ENCODE data around the gene FAM13A.

FAM13A gene

DNA sequence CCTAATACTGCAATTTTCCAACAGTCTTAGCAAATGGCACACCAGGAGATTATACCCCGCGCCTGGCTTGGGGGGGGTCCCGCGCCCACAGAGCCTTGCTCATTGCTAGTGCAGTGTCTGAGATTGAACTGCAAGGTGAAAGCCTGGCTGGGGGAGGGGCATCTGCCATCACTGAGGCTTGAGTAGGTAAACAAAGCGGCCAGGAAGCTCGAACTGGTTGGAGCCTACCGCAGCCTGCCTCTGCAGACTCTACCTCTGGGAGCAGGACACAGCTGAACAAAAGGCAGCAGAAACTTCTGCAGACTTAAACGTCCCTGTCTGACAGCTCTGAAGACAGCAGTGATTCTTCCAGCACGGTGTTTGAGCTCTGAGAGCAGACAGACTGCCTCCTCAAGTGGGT lies 186.6 kb downstream of the FAM13A start:
- no peak for TF ChIP-seq SPI1 (IDR thresholded peaks at IDR 0.05; ENCODE audit: borderline replicate concordance, low read depth)
- TF ChIP-seq, protein P1, sequence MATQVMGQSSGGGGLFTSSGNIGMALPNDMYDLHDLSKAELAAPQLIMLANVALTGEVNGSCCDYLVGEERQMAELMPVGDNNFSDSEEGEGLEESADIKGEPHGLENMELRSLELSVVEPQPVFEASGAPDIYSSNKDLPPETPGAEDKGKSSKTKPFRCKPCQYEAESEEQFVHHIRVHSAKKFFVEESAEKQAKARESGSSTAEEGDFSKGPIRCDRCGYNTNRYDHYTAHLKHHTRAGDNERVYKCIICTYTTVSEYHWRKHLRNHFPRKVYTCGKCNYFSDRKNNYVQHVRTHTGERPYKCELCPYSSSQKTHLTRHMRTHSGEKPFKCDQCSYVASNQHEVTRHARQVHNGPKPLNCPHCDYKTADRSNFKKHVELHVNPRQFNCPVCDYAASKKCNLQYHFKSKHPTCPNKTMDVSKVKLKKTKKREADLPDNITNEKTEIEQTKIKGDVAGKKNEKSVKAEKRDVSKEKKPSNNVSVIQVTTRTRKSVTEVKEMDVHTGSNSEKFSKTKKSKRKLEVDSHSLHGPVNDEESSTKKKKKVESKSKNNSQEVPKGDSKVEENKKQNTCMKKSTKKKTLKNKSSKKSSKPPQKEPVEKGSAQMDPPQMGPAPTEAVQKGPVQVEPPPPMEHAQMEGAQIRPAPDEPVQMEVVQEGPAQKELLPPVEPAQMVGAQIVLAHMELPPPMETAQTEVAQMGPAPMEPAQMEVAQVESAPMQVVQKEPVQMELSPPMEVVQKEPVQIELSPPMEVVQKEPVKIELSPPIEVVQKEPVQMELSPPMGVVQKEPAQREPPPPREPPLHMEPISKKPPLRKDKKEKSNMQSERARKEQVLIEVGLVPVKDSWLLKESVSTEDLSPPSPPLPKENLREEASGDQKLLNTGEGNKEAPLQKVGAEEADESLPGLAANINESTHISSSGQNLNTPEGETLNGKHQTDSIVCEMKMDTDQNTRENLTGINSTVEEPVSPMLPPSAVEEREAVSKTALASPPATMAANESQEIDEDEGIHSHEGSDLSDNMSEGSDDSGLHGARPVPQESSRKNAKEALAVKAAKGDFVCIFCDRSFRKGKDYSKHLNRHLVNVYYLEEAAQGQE (IDR thresholded peaks at IDR 0.05; ENCODE audit: insufficient replicate concordance, low read depth) = no peak
- no peak for TF ChIP-seq GABPA (IDR thresholded peaks at IDR 0.05; ENCODE audit: low read depth)
- TF ChIP-seq, protein P2, sequence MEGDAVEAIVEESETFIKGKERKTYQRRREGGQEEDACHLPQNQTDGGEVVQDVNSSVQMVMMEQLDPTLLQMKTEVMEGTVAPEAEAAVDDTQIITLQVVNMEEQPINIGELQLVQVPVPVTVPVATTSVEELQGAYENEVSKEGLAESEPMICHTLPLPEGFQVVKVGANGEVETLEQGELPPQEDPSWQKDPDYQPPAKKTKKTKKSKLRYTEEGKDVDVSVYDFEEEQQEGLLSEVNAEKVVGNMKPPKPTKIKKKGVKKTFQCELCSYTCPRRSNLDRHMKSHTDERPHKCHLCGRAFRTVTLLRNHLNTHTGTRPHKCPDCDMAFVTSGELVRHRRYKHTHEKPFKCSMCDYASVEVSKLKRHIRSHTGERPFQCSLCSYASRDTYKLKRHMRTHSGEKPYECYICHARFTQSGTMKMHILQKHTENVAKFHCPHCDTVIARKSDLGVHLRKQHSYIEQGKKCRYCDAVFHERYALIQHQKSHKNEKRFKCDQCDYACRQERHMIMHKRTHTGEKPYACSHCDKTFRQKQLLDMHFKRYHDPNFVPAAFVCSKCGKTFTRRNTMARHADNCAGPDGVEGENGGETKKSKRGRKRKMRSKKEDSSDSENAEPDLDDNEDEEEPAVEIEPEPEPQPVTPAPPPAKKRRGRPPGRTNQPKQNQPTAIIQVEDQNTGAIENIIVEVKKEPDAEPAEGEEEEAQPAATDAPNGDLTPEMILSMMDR (IDR thresholded peaks at IDR 0.05; ENCODE audit: insufficient read depth, low read length) = no peak
- TF ChIP-seq POLR2AphosphoS5 (IDR thresholded peaks at IDR 0.05; ENCODE audit: low read depth) = no peak
- DNase-seq (ENCODE audit: low read depth in 1 of 2, low spot score in 1 of 2) = no peak
- H3K27me3 ChIP-seq (ENCODE audit: insufficient read depth, poor library complexity, severe bottlenecking) = no peaks in the 10 kb centered on the region
- H3K4me3 ChIP-seq (replicated peaks; ENCODE audit: insufficient read depth, low read length) = no peak overlapping the region
- H3K27ac ChIP-seq (replicated peaks) = no peak overlapping the region

DNA sequence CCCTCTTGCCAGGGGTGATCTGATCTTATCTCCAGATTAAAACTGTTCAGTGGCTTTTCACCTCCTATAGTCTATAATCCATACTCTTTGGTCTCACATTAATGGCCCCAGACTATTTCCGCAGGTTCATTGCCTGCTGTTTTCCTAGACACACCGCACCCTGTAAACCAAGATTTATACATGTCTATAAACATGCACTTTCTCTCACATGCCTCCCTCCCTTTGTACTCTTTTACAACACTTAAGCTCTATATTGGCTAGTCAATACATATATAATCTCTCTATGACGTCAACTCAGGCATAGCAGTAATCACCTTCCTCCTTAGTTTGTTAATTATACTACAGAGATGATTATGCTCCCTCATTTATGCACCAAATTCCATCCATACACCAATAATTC lies 188.5 kb downstream of the FAM13A start:
- no peaks in the 10 kb centered on the region for H3K27me3 ChIP-seq (ENCODE audit: insufficient read depth, poor library complexity, severe bottlenecking)
- no peak overlapping the region for H3K27ac ChIP-seq (replicated peaks)
- no peak for DNase-seq (ENCODE audit: low read depth in 1 of 2, low spot score in 1 of 2)
- TF ChIP-seq, protein P2 (IDR thresholded peaks at IDR 0.05; ENCODE audit: insufficient read depth, low read length) = no peak
- TF ChIP-seq, protein P1 (IDR thresholded peaks at IDR 0.05; ENCODE audit: insufficient replicate concordance, low read depth) = no peak
- no peak for TF ChIP-seq POLR2AphosphoS5 (IDR thresholded peaks at IDR 0.05; ENCODE audit: low read depth)
- TF ChIP-seq GABPA (IDR thresholded peaks at IDR 0.05; ENCODE audit: low read depth) = no peak
- no peak for TF ChIP-seq SPI1 (IDR thresholded peaks at IDR 0.05; ENCODE audit: borderline replicate concordance, low read depth)
- H3K4me3 ChIP-seq (replicated peaks; ENCODE audit: insufficient read depth, low read length) = no peak overlapping the region

DNA sequence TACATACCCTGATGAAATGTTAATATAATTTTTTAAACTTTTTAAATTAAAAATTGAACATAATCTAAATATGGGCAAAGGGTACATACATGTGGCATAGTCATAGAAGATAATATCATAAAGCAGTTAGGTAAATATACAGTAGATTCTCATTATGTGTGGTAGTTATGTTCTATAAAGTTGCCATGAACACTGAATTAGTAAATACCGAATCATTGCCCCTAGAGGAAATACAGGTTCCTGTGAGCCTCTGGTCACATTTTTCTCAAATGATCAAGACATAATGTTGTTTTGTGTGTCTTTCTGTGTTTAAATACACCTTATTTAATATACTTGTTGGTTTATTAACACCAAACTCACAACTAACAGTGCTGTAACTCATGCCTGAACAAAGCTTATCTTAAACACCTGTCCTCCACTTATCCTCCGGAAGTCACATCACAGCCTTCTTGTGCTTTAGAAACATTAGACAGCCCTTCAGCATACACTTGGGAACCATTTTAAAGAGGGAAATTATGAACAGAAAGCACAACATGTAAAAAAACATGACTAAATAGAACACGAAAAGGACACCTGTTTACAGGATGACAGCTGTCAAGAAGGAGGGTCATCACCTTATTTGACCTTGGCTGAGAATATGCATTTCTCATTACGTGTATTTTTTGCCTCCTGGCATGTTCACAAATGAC lies 190.0 kb downstream of the FAM13A start:
- no peaks in the 10 kb centered on the region for H3K27me3 ChIP-seq (ENCODE audit: insufficient read depth, poor library complexity, severe bottlenecking)
- TF ChIP-seq, protein P1 (IDR thresholded peaks at IDR 0.05; ENCODE audit: insufficient replicate concordance, low read depth) = no peak
- TF ChIP-seq SPI1 (IDR thresholded peaks at IDR 0.05; ENCODE audit: borderline replicate concordance, low read depth) (no peak), POLR2AphosphoS5 (IDR thresholded peaks at IDR 0.05; ENCODE audit: low read depth) (no peak), GABPA (IDR thresholded peaks at IDR 0.05; ENCODE audit: low read depth) (no peak)
- TF ChIP-seq, protein P2 (IDR thresholded peaks at IDR 0.05; ENCODE audit: insufficient read depth, low read length) = no peak
- no peak overlapping the region for H3K4me3 ChIP-seq (replicated peaks; ENCODE audit: insufficient read depth, low read length)
- no peak overlapping the region for H3K27ac ChIP-seq (replicated peaks)
- no peak for DNase-seq (ENCODE audit: low read depth in 1 of 2, low spot score in 1 of 2)

All from HL-60 (cell line).